COLO668 (cell line): ENCODE data around the gene FAT1.

Experiments
- DNase-seq: peaks from one replicate; lab custom pipeline; 2025; ENCODE audit not compliant: unreplicated experiment; lab: John Stamatoyannopoulos, UW

FAT1 gene

GRCh38 chr4:186659456-186659855 lies 64.2 kb downstream of the FAT1 start:
- DNase-seq = peak; percentile 57

DNA sequence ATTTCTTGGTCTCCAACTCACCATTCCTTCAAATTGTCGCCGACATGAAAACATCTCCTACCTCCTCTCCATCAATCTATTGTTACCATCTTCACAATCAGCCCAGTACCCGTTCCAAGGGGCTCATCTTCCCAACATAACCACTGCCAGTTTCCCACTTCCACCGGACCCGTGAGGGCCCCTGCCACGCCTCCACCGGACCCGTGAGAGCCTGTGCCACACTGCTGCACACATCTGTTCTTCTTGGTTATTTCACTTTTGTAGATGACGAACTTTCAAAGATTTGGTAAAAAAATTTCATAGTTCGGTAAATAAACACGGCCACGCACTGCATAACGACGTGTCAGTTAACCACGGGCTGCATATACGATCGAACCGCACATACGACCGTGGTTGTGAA lies 65.0 kb downstream of the FAT1 start:
- DNase-seq = no peak

- peak; percentile 35 for DNase-seq
These were observed 65.9 kb downstream of the FAT1 start for GRCh38 chr4:186657764-186658163.

- DNase-seq = no peak
These were observed 69.7 kb downstream of the FAT1 start for GRCh38 chr4:186653969-186654368.

DNA sequence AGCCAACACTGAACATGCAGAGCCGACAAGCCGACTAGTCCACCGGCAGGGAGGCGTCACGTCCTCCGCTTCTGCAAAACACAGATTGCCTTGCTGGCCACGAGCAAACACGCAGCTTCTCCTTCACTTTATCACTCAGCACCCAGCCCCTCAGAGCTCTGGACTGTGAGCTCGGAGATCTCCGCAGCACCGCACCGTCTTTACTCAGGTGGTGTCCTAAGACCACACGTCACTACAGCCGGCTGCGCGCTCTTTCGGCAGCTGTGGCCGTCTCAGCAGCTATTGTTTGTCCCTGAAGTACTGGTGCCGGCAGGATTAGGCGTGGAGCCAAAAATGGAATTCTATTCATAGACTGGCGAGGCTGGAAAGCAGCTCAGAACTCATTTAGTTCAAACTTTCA lies 72.0 kb downstream of the FAT1 start:
- peak; percentile 93 for DNase-seq

DNA sequence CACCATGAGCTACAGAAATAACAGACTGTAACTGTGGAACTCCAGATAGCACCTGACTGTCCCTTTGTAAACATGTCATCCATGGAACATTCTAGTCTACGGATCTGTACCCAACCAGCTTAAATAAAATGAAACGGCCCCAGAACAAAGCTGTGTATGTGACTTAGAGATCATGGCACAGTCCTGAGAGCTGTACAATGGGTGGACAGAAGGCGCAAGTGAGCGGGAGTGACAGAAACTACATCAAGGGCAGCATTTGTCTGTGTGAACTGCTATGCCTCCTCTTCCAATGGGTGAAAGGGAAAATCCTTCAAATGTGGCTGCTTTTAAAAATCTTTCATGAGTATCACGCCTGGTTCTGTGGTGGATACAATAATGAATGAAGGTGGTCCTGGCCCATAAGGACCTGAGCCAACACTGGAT lies 72.5 kb downstream of the FAT1 start:
- peak; percentile 47 for DNase-seq

DNA sequence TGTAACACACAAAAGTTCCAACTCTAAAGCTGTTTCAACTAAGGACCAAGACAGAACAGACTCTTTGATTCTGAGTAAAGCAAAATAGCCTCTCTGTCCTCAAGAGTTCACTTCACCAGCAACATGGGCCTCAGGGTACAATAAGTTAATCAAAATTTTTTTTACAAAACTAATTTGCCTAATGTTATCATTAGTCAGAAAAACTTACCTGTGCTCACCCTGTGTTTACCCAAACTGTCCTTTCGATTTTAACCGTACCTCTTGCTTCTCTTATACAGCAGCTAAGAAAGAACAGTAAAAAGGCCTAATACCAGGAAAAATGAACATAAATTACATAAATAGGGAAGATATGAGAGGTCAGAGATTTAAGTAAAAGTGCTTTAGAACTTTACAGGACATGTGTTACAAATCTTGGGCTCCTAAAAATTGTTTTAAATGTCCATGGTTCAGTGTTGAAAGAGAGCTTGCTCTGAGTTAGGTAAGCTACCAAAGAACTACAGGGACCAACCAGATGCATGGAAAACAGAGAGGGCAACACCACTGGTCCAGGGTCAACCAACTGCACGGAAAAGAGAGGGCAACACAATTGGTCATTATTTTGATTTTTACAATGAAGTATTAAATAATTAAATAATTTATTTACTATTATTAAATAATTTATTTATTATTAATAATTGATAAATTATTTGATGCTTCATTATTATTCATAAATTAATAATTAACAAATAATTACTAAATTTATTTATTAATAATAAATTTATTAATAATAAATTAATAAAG lies 73.1 kb downstream of the FAT1 start:
- DNase-seq = no peak

GRCh38 chr4:186647821-186648220 lies 75.8 kb downstream of the FAT1 start:
- DNase-seq = no peak

- DNase-seq = no peak
These were observed 78.9 kb downstream of the FAT1 start for GRCh38 chr4:186644737-186645261.

DNA sequence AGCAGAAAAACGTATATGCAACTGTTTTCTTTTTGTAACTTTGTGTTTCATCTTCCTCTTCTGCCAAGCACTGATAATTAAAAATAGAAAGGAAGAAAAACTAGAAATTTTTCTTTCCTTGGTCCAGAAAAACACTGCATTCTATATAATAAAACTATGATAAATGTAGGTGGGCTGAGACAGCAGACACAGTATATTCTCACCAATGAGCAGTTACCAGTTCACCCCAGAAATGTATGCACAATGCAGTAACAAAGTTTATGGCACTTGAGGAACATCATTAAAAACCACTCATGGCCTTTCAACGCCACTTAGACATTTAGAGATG lies 79.4 kb downstream of the FAT1 start:
- no peak for DNase-seq

- no peak for DNase-seq
These were observed 80.0 kb downstream of the FAT1 start for GRCh38 chr4:186643501-186644310.

GRCh38 chr4:186642998-186643397 lies 80.7 kb downstream of the FAT1 start:
- no peak for DNase-seq

GRCh38 chr4:186642530-186642929 lies 81.1 kb downstream of the FAT1 start:
- no peak for DNase-seq

DNA sequence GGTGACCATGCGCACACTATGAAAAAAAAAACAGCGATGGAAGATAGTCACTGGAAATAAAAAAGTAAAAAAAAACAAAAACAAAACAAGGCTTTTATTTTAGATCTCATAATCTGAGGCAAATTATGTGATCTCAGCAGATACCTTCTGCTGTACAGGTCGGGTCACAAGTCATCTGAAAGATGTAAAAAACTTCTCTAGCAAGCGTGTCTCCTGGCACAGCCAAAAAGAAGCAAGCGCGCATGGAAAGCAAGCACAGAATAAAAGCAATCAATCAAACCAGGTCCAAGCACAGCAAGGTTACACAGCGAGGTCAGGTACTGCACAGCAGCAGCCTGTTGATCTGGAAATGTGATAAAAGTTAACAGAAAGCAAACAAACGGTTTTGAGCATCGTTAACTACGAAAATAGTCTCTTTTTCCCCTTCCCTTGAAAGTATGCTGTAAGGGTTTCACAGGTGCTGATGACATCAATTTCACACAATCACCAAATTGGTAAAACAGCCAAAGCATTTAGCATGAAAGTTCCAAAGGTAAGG lies 89.0 kb downstream of the FAT1 start:
- DNase-seq = no peak

DNA sequence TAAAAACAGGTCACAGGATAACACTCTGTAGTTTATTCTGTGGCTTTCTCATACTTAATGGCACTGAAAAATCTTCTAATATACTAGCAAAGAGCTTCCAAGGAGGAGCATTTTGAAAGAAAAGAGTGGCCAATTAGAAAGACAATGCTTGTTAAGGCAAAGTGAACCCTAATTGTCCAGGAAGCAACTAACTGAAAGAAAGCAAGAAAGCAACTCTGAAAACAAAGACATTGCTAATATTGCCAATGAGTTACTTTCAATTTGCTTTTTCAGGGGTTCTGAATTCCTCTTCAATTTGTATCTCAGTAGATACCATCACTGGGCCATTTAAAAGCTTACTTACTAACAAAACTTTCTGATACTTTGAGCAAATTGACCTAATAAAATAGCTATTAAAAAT lies 89.8 kb downstream of the FAT1 start:
- DNase-seq = no peak

GRCh38 chr4:186630128-186630527 lies 93.5 kb downstream of the FAT1 start:
- DNase-seq = no peak

- DNase-seq = no peak
These were observed 95.5 kb downstream of the FAT1 start for GRCh38 chr4:186628058-186628711.

GRCh38 chr4:186627226-186627865 lies 96.3 kb downstream of the FAT1 start:
- DNase-seq = no peak

DNA sequence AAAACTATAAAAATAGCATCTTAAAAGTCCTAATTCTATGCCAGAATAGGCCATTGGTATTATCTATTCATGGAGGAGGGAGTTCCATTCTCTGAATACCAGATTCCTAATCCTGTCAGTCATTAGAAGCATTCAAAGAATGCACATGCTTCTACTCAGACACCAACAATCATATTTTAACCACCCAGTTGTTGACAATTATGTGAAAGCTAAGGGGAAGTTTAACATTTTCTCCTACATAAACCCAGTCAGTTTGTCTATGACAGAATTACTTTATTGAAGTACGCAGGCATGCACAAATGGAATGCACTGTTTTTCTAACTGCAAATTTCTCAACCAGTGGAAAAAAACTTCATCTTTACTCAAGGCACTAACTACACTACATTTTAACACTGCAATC lies 98.7 kb downstream of the FAT1 start:
- no peak for DNase-seq

DNA sequence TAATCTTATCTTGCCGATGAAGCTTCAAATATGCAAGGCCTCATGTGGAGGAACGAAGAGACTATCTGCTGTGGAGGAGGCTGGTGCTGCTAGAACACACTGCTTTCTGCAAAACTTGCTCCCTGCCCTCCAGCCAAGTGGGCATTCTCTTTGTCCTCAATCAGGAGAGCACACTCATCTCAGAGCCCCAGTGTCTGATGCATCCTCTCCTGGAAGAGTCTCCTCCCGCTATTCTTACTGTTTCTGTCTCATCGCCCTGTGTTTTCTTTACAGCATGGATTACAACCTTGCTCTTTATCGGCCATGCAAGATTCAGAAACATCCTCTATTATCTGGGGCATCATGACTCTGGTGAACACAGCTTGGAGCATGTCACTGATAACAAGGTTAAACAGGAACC lies 100.1 kb downstream of the FAT1 start:
- no peak for DNase-seq
